Sciatic nerve (tissue), 2 donors: ENCODE results near the gene NPW. TPM values are rescaled to one million over a fixed set of nuclear protein-coding genes. Genes with fewer than 3 reads are reported as not detected.
"Not testable (repeated sequence)": the region's sequence is repeated elsewhere in the genome, so short reads cannot be mapped to it uniquely, and the experiment has no call there.

Experiments
- ATAC-seq: fragments of 200-7000 bp; cut with Tn5 transposase; one replicate; pipeline ENCODE4 v1.9.1; 2020; ENCODE audit warnings: mild to moderate bottlenecking, moderate library complexity
- DNase-seq: peaks from one replicate; pipeline ENCODE4 v3.0.0-alpha.2; 2020; ENCODE audit warnings: low spot score
- intact Hi-C: fragments of 100-400 bp; cut with DNase I; formaldehyde crosslinking; loops from one replicate; pipeline ENCODE4 v1.14.2; 2022
- total RNA-seq: library from RNA; stranded (reverse); fragmentation: NEBNext Ultra II Directional; extraction: Animal tissue kit (Norgen Biotek cat#: 25700); gene quantifications from one replicate; pipeline ENCODE4 v1.2.1, GENCODE V29; 2021
- donor health status: DM: no; HTN: no; CAD: no.
- donor health status: DM: no; HTN: no; CAD: no.

NPW gene
- total RNA-seq, 1 donor from 2014 or later, result 0.36 TPM

GRCh38 chr16:2028620-2029220 is 9.1 kb downstream of the NPW start:
- ATAC-seq (no peak), DNase-seq (no peak)
- intact Hi-C loops, result loop anchor here (5.0 kb wide), 1 partner anchor 114 kb away; no protein-coding TSS in a partner anchor

GRCh38 chr16:2029350-2029749 is 9.8 kb downstream of the NPW start:
- DNase-seq (no peak), ATAC-seq (no peak)
- intact Hi-C loops, result loop anchor here (5.0 kb wide), 1 partner anchor 113 kb away; no protein-coding TSS in a partner anchor

- intact Hi-C loops, result no loop called here
- ATAC-seq (no peak), DNase-seq (no peak)
Measured at GRCh38 chr16:2030036-2030435, 10.5 kb downstream of the NPW start.

GRCh38 chr16:2031081-2031577 is 11.5 kb downstream of the NPW start:
- intact Hi-C loops, result no loop called here
- no peak for DNase-seq
- ATAC-seq, result no peak

- intact Hi-C loops, result no loop called here
- ATAC-seq, result peak; percentile 27
- DNase-seq, result no peak
Measured at GRCh38 chr16:2032285-2033056, 12.9 kb downstream of the NPW start.

- intact Hi-C loops, result no loop called here
- DNase-seq (peak; percentile 86), ATAC-seq (peak; percentile 67)
Measured at GRCh38 chr16:2033057-2033908, 13.7 kb downstream of the NPW start.

GRCh38 chr16:2033909-2034695 is 14.5 kb downstream of the NPW start:
- not testable (repeated sequence) for DNase-seq
- peak; percentile 8 for ATAC-seq

GRCh38 chr16:2034696-2035430 is 15.3 kb downstream of the NPW start:
- intact Hi-C loops, result no loop called here
- DNase-seq, result no peak
- ATAC-seq, result no peak

More at GRCh38 chr16:2033909-2034695, 14.5 kb downstream of the NPW start:
- intact Hi-C loops, result not testable (repeated sequence)

- intact Hi-C loops, result no loop called here
- peak; percentile 86 for DNase-seq
- peak; percentile 51 for ATAC-seq
Measured at GRCh38 chr16:2035431-2036199, 16.0 kb downstream of the NPW start.

GRCh38 chr16:2036200-2036966 is 16.8 kb downstream of the NPW start:
- ATAC-seq, result no peak
- intact Hi-C loops, result no loop called here
- no peak for DNase-seq

- intact Hi-C loops, result no loop called here
- DNase-seq, result no peak
- ATAC-seq, result no peak
Measured at GRCh38 chr16:2037115-2037514, 17.5 kb downstream of the NPW start.

GRCh38 chr16:2037647-2038381 is 18.2 kb downstream of the NPW start:
- ATAC-seq (peak; percentile 3), DNase-seq (no peak)
- intact Hi-C loops, result no loop called here

GRCh38 chr16:2038382-2039231 is 19.0 kb downstream of the NPW start:
- intact Hi-C loops, result no loop called here
- no peak for DNase-seq
- ATAC-seq, result peak; percentile 46

GRCh38 chr16:2039274-2040031 is 19.9 kb downstream of the NPW start:
- intact Hi-C loops, result no loop called here
- ATAC-seq (peak; percentile 77), DNase-seq (no peak)
